GM19372 (cell line): ENCODE results near the gene ETNK1.
"Not testable (repeated sequence)": the region's sequence is repeated elsewhere in the genome, so short reads cannot be mapped to it uniquely, and the experiment has no call there.

Source experiments
- ATAC-seq: cut with Tn5 transposase; IDR thresholded peaks from one replicate; pipeline ENCODE4 v1.9.1; 2021; ENCODE audit warnings: mild to moderate bottlenecking, low read depth, moderate library complexity; ENCODE audit not compliant: unreplicated experiment

The ETNK1 gene

GRCh38 chr12:22684140-22685118 lies 59.5 kb downstream of the ETNK1 start:
- no peak for ATAC-seq

- ATAC-seq: no peak
Measured at GRCh38 chr12:22686193-22686592, 61.2 kb downstream of the ETNK1 start.

GRCh38 chr12:22687361-22688076 lies 62.5 kb downstream of the ETNK1 start:
- ATAC-seq: peak; percentile 73

GRCh38 chr12:22689876-22690275 lies 64.9 kb downstream of the ETNK1 start:
- no peak for ATAC-seq

GRCh38 chr12:22691319-22691718 lies 66.3 kb downstream of the ETNK1 start:
- no peak for ATAC-seq

GRCh38 chr12:22692467-22692866 lies 67.5 kb downstream of the ETNK1 start:
- ATAC-seq: not testable (repeated sequence)

- no peak for ATAC-seq
Measured at GRCh38 chr12:22692964-22693555, 68.1 kb downstream of the ETNK1 start.

- ATAC-seq: no peak
Measured at GRCh38 chr12:22698576-22698975, 73.6 kb downstream of the ETNK1 start.

- peak; percentile 46 for ATAC-seq
Measured at GRCh38 chr12:22699705-22700104, 74.7 kb downstream of the ETNK1 start.

GRCh38 chr12:22700106-22700505 lies 75.1 kb downstream of the ETNK1 start:
- peak; percentile 41 for ATAC-seq

GRCh38 chr12:22701216-22701809 lies 76.3 kb downstream of the ETNK1 start:
- not testable (repeated sequence) for ATAC-seq

GRCh38 chr12:22702690-22703089 lies 77.7 kb downstream of the ETNK1 start:
- ATAC-seq: no peak

GRCh38 chr12:22709292-22709691 lies 84.3 kb downstream of the ETNK1 start:
- no peak for ATAC-seq

GRCh38 chr12:22712083-22712482 lies 87.1 kb downstream of the ETNK1 start:
- no peak for ATAC-seq

GRCh38 chr12:22715254-22715653 lies 90.3 kb downstream of the ETNK1 start:
- ATAC-seq: no peak

- ATAC-seq: no peak
Measured at GRCh38 chr12:22719745-22720144, 94.8 kb downstream of the ETNK1 start.

GRCh38 chr12:22722081-22722480 lies 97.1 kb downstream of the ETNK1 start:
- ATAC-seq: no peak

GRCh38 chr12:22722779-22723178 lies 97.8 kb downstream of the ETNK1 start:
- ATAC-seq: no peak

- no peak for ATAC-seq
Measured at GRCh38 chr12:22728987-22729386, 104.0 kb downstream of the ETNK1 start.

GRCh38 chr12:22729431-22729956 lies 104.5 kb downstream of the ETNK1 start:
- no peak for ATAC-seq
